H9 (cell line): Measurements from ENCODE around the gene TCEA3. TPM values are rescaled to one million over a fixed set of nuclear protein-coding genes. Genes with fewer than 3 reads are reported as not detected.

Experiments
- DNase-seq: peaks from one replicate; pipeline ENCODE4 v3.0.0-alpha.2; 2017
- H2AFZ ChIP-seq: one replicate; pipeline ENCODE4 v1.6.1; 2013; ENCODE audit warnings: mild to moderate bottlenecking, low read length, control low read depth, moderate library complexity
- H2AK5ac ChIP-seq: 2 replicates; pipeline ENCODE4 v1.6.1; 2013; ENCODE audit warnings: low read length, control low read depth, mixed read lengths; ENCODE audit not compliant: insufficient read length
- H2BK120ac ChIP-seq: one replicate; pipeline ENCODE4 v1.6.1; 2013; ENCODE audit warnings: low read depth, mild to moderate bottlenecking, low read length, control low read depth, inconsistent platforms; ENCODE audit not compliant: poor library complexity, severe bottlenecking
- H2BK12ac ChIP-seq: 2 replicates; pipeline ENCODE4 v1.6.1; 2013; ENCODE audit warnings: low read length, control low read depth, mixed read lengths, low read depth; ENCODE audit not compliant: insufficient read length
- H2BK15ac ChIP-seq: 2 replicates; pipeline ENCODE4 v1.6.1; 2013; ENCODE audit warnings: low read depth, low read length, control low read depth
- H2BK20ac ChIP-seq: one replicate; pipeline ENCODE4 v1.6.1; 2013; ENCODE audit warnings: low read depth, mild to moderate bottlenecking, low read length, control low read depth, inconsistent platforms; ENCODE audit not compliant: poor library complexity, severe bottlenecking
- H2BK5ac ChIP-seq: 2 replicates; pipeline ENCODE4 v1.6.1; 2013; ENCODE audit warnings: low read length, control low read depth, mixed read lengths; ENCODE audit not compliant: insufficient read length
- H3K14ac ChIP-seq: 2 replicates; pipeline ENCODE4 v1.6.1; 2013; ENCODE audit warnings: low read length, control low read depth; ENCODE audit not compliant: insufficient read depth
- H3K18ac ChIP-seq: 2 replicates; pipeline ENCODE4 v1.6.1; 2013; ENCODE audit warnings: low read depth, mild to moderate bottlenecking, mixed read lengths, low read length, control low read depth; ENCODE audit not compliant: insufficient read length
- H3K23ac ChIP-seq: 2 replicates; pipeline ENCODE4 v1.6.1; 2013; ENCODE audit warnings: low read length, control low read depth, mixed read lengths, low read depth; ENCODE audit not compliant: insufficient read length
- H3K23me2 ChIP-seq: 2 replicates; pipeline ENCODE4 v1.6.1; 2013; ENCODE audit warnings: low read depth, mild to moderate bottlenecking, mixed read lengths, low read length, control low read depth; ENCODE audit not compliant: insufficient read length, poor library complexity, severe bottlenecking
- H3K27ac ChIP-seq: 2 replicates; pipeline ENCODE4 v1.5.1; 2013; ENCODE audit warnings: low read length, control low read depth, mixed read lengths, low read depth; ENCODE audit not compliant: insufficient read length
- H3K27me3 ChIP-seq: 2 replicates; pipeline ENCODE4 v1.6.1; 2013; ENCODE audit warnings: low read length, control low read depth, inconsistent platforms; ENCODE audit not compliant: insufficient read depth
- H3K4ac ChIP-seq: 2 replicates; pipeline ENCODE4 v1.6.1; 2013; ENCODE audit warnings: low read depth, mild to moderate bottlenecking, control low read depth, inconsistent platforms, low read length, moderate library complexity
- H3K4me1 ChIP-seq: 2 replicates; pipeline ENCODE4 v1.6.1; 2013; ENCODE audit warnings: low read length, control low read depth, inconsistent platforms; ENCODE audit not compliant: insufficient read depth
- H3K4me2 ChIP-seq: 2 replicates; pipeline ENCODE4 v1.6.1; 2013; ENCODE audit warnings: low read length, control low read depth, mixed read lengths; ENCODE audit not compliant: insufficient read length, insufficient read depth
- H3K56ac ChIP-seq: 2 replicates; pipeline ENCODE4 v1.6.1; 2013; ENCODE audit warnings: low read depth, mild to moderate bottlenecking, mixed read lengths, low read length, control low read depth; ENCODE audit not compliant: insufficient read length
- H3K79me1 ChIP-seq: 2 replicates; pipeline ENCODE4 v1.6.1; 2013; ENCODE audit warnings: low read depth, mild to moderate bottlenecking, moderate library complexity, low read length, control low read depth, inconsistent platforms; ENCODE audit not compliant: insufficient read depth, poor library complexity, severe bottlenecking
- H3K79me2 ChIP-seq: 2 replicates; pipeline ENCODE4 v1.6.1; 2013; ENCODE audit warnings: low read length, control low read depth, inconsistent platforms; ENCODE audit not compliant: insufficient read depth
- H3K9ac ChIP-seq: 2 replicates; pipeline ENCODE4 v1.6.1; 2013; ENCODE audit warnings: low read length, control low read depth, mixed read lengths; ENCODE audit not compliant: insufficient read length; ENCODE audit errors: extremely low read depth
- H3K9me3 ChIP-seq: one replicate; pipeline ENCODE4 v1.6.1; 2013; ENCODE audit warnings: low read depth, low read length, inconsistent platforms; ENCODE audit not compliant: control insufficient read depth
- H3T11ph ChIP-seq: one replicate; pipeline ENCODE4 v1.6.1; 2013; ENCODE audit warnings: mild to moderate bottlenecking, low read length, control low read depth, inconsistent platforms
- H4K20me1 ChIP-seq: one replicate; pipeline ENCODE4 v1.6.1; 2013; ENCODE audit not compliant: control insufficient read depth, insufficient read length, insufficient read depth
- H4K5ac ChIP-seq: 2 replicates; pipeline ENCODE4 v1.6.1; 2013; ENCODE audit warnings: low read depth, mild to moderate bottlenecking, mixed read lengths, low read length, control low read depth; ENCODE audit not compliant: insufficient read length
- H4K8ac ChIP-seq: replicated peaks from 2 replicates; pipeline ENCODE4 v1.6.1; 2013; ENCODE audit warnings: low read length, control low read depth, mixed read lengths, low read depth; ENCODE audit not compliant: insufficient read length
- H4K91ac ChIP-seq: 2 replicates; pipeline ENCODE4 v1.6.1; 2013; ENCODE audit warnings: low read depth, mild to moderate bottlenecking, moderate library complexity, mixed read lengths, low read length, control low read depth; ENCODE audit not compliant: insufficient read length
- H3K27ac Mint-ChIP-seq, 3 experiments: 2 replicates in 2 of 3; 3 replicates in 1 of 3; pipeline ENCODE4 v1.8.0; 2020 to 2021; ENCODE audit warnings: mixed read lengths in 3 of 3, mild to moderate bottlenecking in 1 of 3, moderate library complexity in 1 of 3
- H3K27me3 Mint-ChIP-seq: 2 replicates; pipeline ENCODE4 v1.8.0; 2021; ENCODE audit warnings: low read depth, mild to moderate bottlenecking, moderate library complexity, mixed read lengths
- H3K36me3 Mint-ChIP-seq, 3 experiments: 2 replicates in 2 of 3; 3 replicates in 1 of 3; pipeline ENCODE4 v1.8.0; 2020 to 2021; ENCODE audit warnings: low read depth in 3 of 3, mixed read lengths in 3 of 3; ENCODE audit not compliant: insufficient read depth in 1 of 3
- H3K4me1 Mint-ChIP-seq, 2 experiments: 2 replicates each; pipeline ENCODE4 v1.8.0; 2020; ENCODE audit warnings: mixed read lengths in 2 of 2
- H3K4me3 Mint-ChIP-seq, 2 experiments: 2 replicates in 1 of 2; 3 replicates in 1 of 2; pipeline ENCODE4 v1.8.0; 2020 to 2021; ENCODE audit warnings: mild to moderate bottlenecking in 2 of 2, mixed read lengths in 2 of 2, moderate library complexity in 1 of 2
- H3K9me3 Mint-ChIP-seq, 2 experiments: 2 replicates in 1 of 2; 3 replicates in 1 of 2; pipeline ENCODE4 v1.8.0; 2020; ENCODE audit warnings: mild to moderate bottlenecking in 2 of 2, mixed read lengths in 2 of 2, moderate library complexity in 1 of 2
- CTCF ChIP-seq: fragments of 200-600 bp; sonication (generic); conservative IDR thresholded peaks from 3 replicates; pipeline ENCODE4 v1.8.0; 2021; ENCODE audit warnings: antibody characterized with exemption, mild to moderate bottlenecking
- WGBS: extraction: QIAGEN DNeasy Blood & Tissue Kit; methylation state at CpG from one replicate; pipeline ENCODE4 v1.1.7; 2013; ENCODE audit warnings: missing lambda C conversion rate, low lambda C conversion rate, mixed read lengths; ENCODE audit not compliant: insufficient read length; ENCODE audit errors: extremely low coverage; 5-methylcytosine and 5-hydroxymethylcytosine counted together
- total RNA-seq: library from RNA; stranded (reverse); gene quantifications from 2 replicates; pipeline ENCODE4 v1.2.1, GENCODE V29; 2021

Gene TCEA3
- total RNA-seq, 1 experiment from 2014 or later: 0.37 TPM

GRCh38 chr1:23358310-23358875 is 66.2 kb downstream of the TCEA3 start:
- H3K23ac ChIP-seq: no peak overlapping the region
- H3K79me1 ChIP-seq: no peaks in the 10 kb centered on the region
- H2AK5ac ChIP-seq: no peak overlapping the region
- peaks cover 74% of the 10 kb centered on the region for H3K27me3 ChIP-seq
- no peaks in the 10 kb centered on the region for H3K79me2 ChIP-seq
- H3K4me2 ChIP-seq: no peak overlapping the region
- no peak overlapping the region for H2AFZ ChIP-seq
- no peak overlapping the region for H3K27ac Mint-ChIP-seq
- H3K9ac ChIP-seq: no peak overlapping the region
- no peak overlapping the region for H3K4ac ChIP-seq
- no peak overlapping the region for H3K18ac ChIP-seq
- no peak overlapping the region for H3K56ac ChIP-seq
- H2BK12ac ChIP-seq: no peak overlapping the region
- no peak overlapping the region for H2BK20ac ChIP-seq
- no peaks in the 10 kb centered on the region for H4K20me1 ChIP-seq
- H3K4me3 Mint-ChIP-seq: no peak overlapping the region
- peaks cover 36 to 40% (median 36%) of the 10 kb centered on the region in 3 experiments for H3K36me3 Mint-ChIP-seq
- H4K5ac ChIP-seq: no peak overlapping the region
- no peak overlapping the region for H2BK5ac ChIP-seq
- H3T11ph ChIP-seq: no peak overlapping the region
- H3K23me2 ChIP-seq: no peaks in the 10 kb centered on the region
- H4K8ac ChIP-seq: no peak overlapping the region
- TF ChIP-seq CTCF: no peak
- H2BK15ac ChIP-seq: no peak overlapping the region
- peaks cover 56 to 63% of the 10 kb centered on the region in 2 experiments for H3K9me3 Mint-ChIP-seq
- H3K4me1 ChIP-seq: no peaks in the 10 kb centered on the region
- no peak overlapping the region for H3K14ac ChIP-seq
- no peak overlapping the region for H4K91ac ChIP-seq
- no peak for DNase-seq
- no CpG with 5 or more reads among the region's 3 CpGs for WGBS
- H3K4me1 Mint-ChIP-seq: no peaks in the 10 kb centered on the region
- no peak overlapping the region for H2BK120ac ChIP-seq
- H3K9me3 ChIP-seq: peaks cover 42% of the 10 kb centered on the region
- H3K27ac ChIP-seq: no peak overlapping the region
- peaks cover 100% of the 10 kb centered on the region for H3K27me3 Mint-ChIP-seq
